Astrocyte (in vitro differentiated cells and primary cell): ENCODE measurements around the gene TEAD1. TPM values are rescaled to one million over a fixed set of nuclear protein-coding genes. Genes with fewer than 3 reads are reported as not detected.
A peak's percentile ranks its signal among the peaks of the same experiment; 100 is the strongest.

ENCODE experiments used
- DNase-seq: peaks from one replicate; pipeline ENCODE4 v3.0.0-alpha.2; 2010; ENCODE audit warnings: low read depth
- FAIRE-seq: peaks from 2 replicates; lab custom pipeline; 2011; peaks lifted over from hg19 to GRCh38; lab: Jason Lieb, UNC
- H2AFZ ChIP-seq: 2 replicates; pipeline ENCODE4 v1.6.0; 2012; ENCODE audit warnings: low read depth, low read length, inconsistent platforms
- H3K27ac ChIP-seq: 2 replicates; pipeline ENCODE4 v1.5.1; 2011; ENCODE audit warnings: low read depth, low read length, inconsistent platforms
- H3K27me3 ChIP-seq: 2 replicates; pipeline ENCODE4 v1.6.0; 2011; ENCODE audit warnings: low read length, inconsistent platforms; ENCODE audit not compliant: insufficient read depth
- H3K36me3 ChIP-seq: 2 replicates; pipeline ENCODE4 v1.5.1; 2011; ENCODE audit warnings: low read length, inconsistent platforms; ENCODE audit not compliant: insufficient read depth
- H3K4me1 ChIP-seq: 2 replicates; pipeline ENCODE4 v1.5.1; 2011; ENCODE audit warnings: low read length, inconsistent platforms; ENCODE audit not compliant: insufficient read depth
- H3K4me2 ChIP-seq: 2 replicates; pipeline ENCODE4 v1.6.0; 2012; ENCODE audit warnings: low read length, inconsistent platforms
- H3K4me3 ChIP-seq: 2 replicates; pipeline ENCODE4 v1.5.1; 2011; ENCODE audit warnings: low read depth, mild to moderate bottlenecking, low read length, inconsistent platforms; ENCODE audit not compliant: insufficient read depth
- H3K79me2 ChIP-seq: 2 replicates; pipeline ENCODE4 v1.6.0; 2012; ENCODE audit warnings: mild to moderate bottlenecking, low read length, inconsistent platforms; ENCODE audit not compliant: insufficient read depth
- H3K9ac ChIP-seq: 2 replicates; pipeline ENCODE4 v1.6.0; 2012; ENCODE audit warnings: mild to moderate bottlenecking, low read length, inconsistent platforms
- H3K9me3 ChIP-seq: 2 replicates; pipeline ENCODE4 v1.5.1; 2012; ENCODE audit warnings: low read depth, mild to moderate bottlenecking, low read length, inconsistent platforms; ENCODE audit not compliant: insufficient read depth
- H4K20me1 ChIP-seq: 2 replicates; pipeline ENCODE4 v1.6.0; 2012; ENCODE audit warnings: low read length, inconsistent platforms; ENCODE audit not compliant: insufficient read depth
- H3K27ac Mint-ChIP-seq: one replicate; pipeline ENCODE4 v1.8.0; 2021; ENCODE audit warnings: mild to moderate bottlenecking, mixed read lengths; ENCODE audit not compliant: unreplicated experiment
- H3K27me3 Mint-ChIP-seq: one replicate; pipeline ENCODE4 v1.8.0; 2021; ENCODE audit warnings: low read depth, mixed read lengths; ENCODE audit not compliant: unreplicated experiment
- H3K36me3 Mint-ChIP-seq: one replicate; pipeline ENCODE4 v1.8.0; 2021; ENCODE audit warnings: low read depth, mixed read lengths; ENCODE audit not compliant: unreplicated experiment
- H3K4me1 Mint-ChIP-seq: one replicate; pipeline ENCODE4 v1.8.0; 2021; ENCODE audit warnings: low read depth, mixed read lengths; ENCODE audit not compliant: unreplicated experiment
- H3K4me3 Mint-ChIP-seq: one replicate; pipeline ENCODE4 v1.8.0; 2021; ENCODE audit warnings: mild to moderate bottlenecking, moderate library complexity, mixed read lengths; ENCODE audit not compliant: unreplicated experiment
- H3K9me3 Mint-ChIP-seq: one replicate; pipeline ENCODE4 v1.8.0; 2021; ENCODE audit warnings: mild to moderate bottlenecking, mixed read lengths; ENCODE audit not compliant: unreplicated experiment
- CTCF ChIP-seq: IDR thresholded peaks from 2 replicates; pipeline ENCODE4 v1.5.1; 2011; ENCODE audit warnings: low read depth, mild to moderate bottlenecking, inconsistent platforms, low read length, moderate library complexity; ENCODE audit not compliant: insufficient read depth
- EZH2 ChIP-seq: IDR thresholded peaks from 2 replicates; pipeline ENCODE4 v1.6.1; 2012; ENCODE audit warnings: mild to moderate bottlenecking, low read length, inconsistent platforms; ENCODE audit not compliant: insufficient read depth
- total RNA-seq: library from RNA; stranded (reverse); gene quantifications from 2 replicates; pipeline ENCODE4 v1.2.1, GENCODE V29; 2021

The TEAD1 gene
- total RNA-seq, 1 donor from 2014 or later: 149 TPM

- peak; percentile 24 for DNase-seq
- no peaks in the 10 kb centered on the region for H3K4me1 Mint-ChIP-seq
Measured at GRCh38 chr11:12973528-12974181, 299.4 kb downstream of the TEAD1 start.

GRCh38 chr11:12975195-12975594 lies 301.0 kb downstream of the TEAD1 start:
- no peaks in the 10 kb centered on the region for H3K79me2 ChIP-seq
- H3K36me3 Mint-ChIP-seq: no peaks in the 10 kb centered on the region

More at GRCh38 chr11:12973528-12974181, 299.4 kb downstream of the TEAD1 start:
- Histone ChIP-seq H3K4me3 (no peak overlapping the region), H3K4me1 (no peaks in the 10 kb centered on the region), H3K9me3 (no peaks in the 10 kb centered on the region), H3K9ac (no peak overlapping the region), H4K20me1 (no peaks in the 10 kb centered on the region), H3K36me3 (no peaks in the 10 kb centered on the region), H3K27me3 (peaks cover 13% of the 10 kb centered on the region), H2AFZ (no peak overlapping the region), H3K79me2 (no peaks in the 10 kb centered on the region), H3K4me2 (no peak overlapping the region), H3K27ac (no peak overlapping the region)
- no peak for TF ChIP-seq CTCF
- no peak for TF ChIP-seq EZH2
- H3K27me3 Mint-ChIP-seq: peaks cover 5% of the 10 kb centered on the region
- no peak for FAIRE-seq
- no peak overlapping the region for H3K27ac Mint-ChIP-seq
- H3K36me3 Mint-ChIP-seq: no peaks in the 10 kb centered on the region
- H3K4me3 Mint-ChIP-seq: no peak overlapping the region
- no peaks in the 10 kb centered on the region for H3K9me3 Mint-ChIP-seq

More at GRCh38 chr11:12975195-12975594, 301.0 kb downstream of the TEAD1 start:
- Histone ChIP-seq H3K4me2 (no peak overlapping the region), H3K9me3 (no peaks in the 10 kb centered on the region), H3K4me1 (no peaks in the 10 kb centered on the region), H2AFZ (no peak overlapping the region), H4K20me1 (no peaks in the 10 kb centered on the region), H3K9ac (no peak overlapping the region), H3K27me3 (peaks cover 20% of the 10 kb centered on the region), H3K27ac (no peak overlapping the region), H3K36me3 (no peaks in the 10 kb centered on the region), H3K4me3 (no peak overlapping the region)
- Mint-ChIP-seq H3K9me3 (no peaks in the 10 kb centered on the region), H3K27me3 (peaks cover 11% of the 10 kb centered on the region), H3K4me1 (no peaks in the 10 kb centered on the region), H3K27ac (no peak overlapping the region), H3K4me3 (no peak overlapping the region)
- FAIRE-seq (no peak), DNase-seq (no peak)
- TF ChIP-seq EZH2: no peak
- TF ChIP-seq CTCF: no peak
